CD14-positive monocyte (primary cell): ENCODE results near the gene CDH22. TPM values are rescaled to one million over a fixed set of nuclear protein-coding genes. Genes with fewer than 3 reads are reported as not detected.

ENCODE experiments used
- DNase-seq, 3 donors: peaks; one replicate each; pipeline ENCODE4 v3.0.0-alpha.2; 2011 to 2022
- H2AFZ ChIP-seq: 2 replicates; pipeline ENCODE4 v1.6.0; 2012; ENCODE audit warnings: mild to moderate bottlenecking, low read depth, low read length, inconsistent platforms; ENCODE audit not compliant: insufficient read depth, poor library complexity, severe bottlenecking
- H3K27ac ChIP-seq, 2 donors: 1 replicate in 1 of 2; 2 replicates in 1 of 2; pipeline ENCODE4 v1.5.1; 2012 to 2013; ENCODE audit warnings: low read length in 2 of 2, control low read depth in 1 of 2, inconsistent platforms in 1 of 2, low read depth in 1 of 2, mild to moderate bottlenecking in 1 of 2
- H3K27me3 ChIP-seq, 2 donors: one replicate each; pipeline versions ENCODE4 v1.6.0 to v1.6.1; 2011 to 2013; ENCODE audit warnings: low read length in 2 of 2; ENCODE audit not compliant: control insufficient read depth in 2 of 2, insufficient read depth in 2 of 2
- H3K36me3 ChIP-seq, 2 donors: replicated peaks in 1 of 2; 1 replicate in 1 of 2; 2 replicates in 1 of 2; pipeline versions ENCODE4 v1.5.1 to v1.6.1; 2012 to 2013; ENCODE audit warnings: low read length in 2 of 2, control low read depth in 1 of 2, inconsistent platforms in 1 of 2, mild to moderate bottlenecking in 1 of 2; ENCODE audit not compliant: insufficient read depth in 2 of 2, control insufficient read depth in 1 of 2
- H3K4me1 ChIP-seq, 2 donors: 1 replicate in 1 of 2; 2 replicates in 1 of 2; pipeline versions ENCODE4 v1.5.1 to v1.6.1; 2012 to 2013; ENCODE audit warnings: low read length in 2 of 2, control low read depth in 1 of 2, inconsistent platforms in 1 of 2, mild to moderate bottlenecking in 1 of 2, moderate library complexity in 1 of 2; ENCODE audit not compliant: insufficient read depth in 2 of 2, control insufficient read depth in 1 of 2
- H3K4me2 ChIP-seq: replicated peaks from 2 replicates; pipeline ENCODE3; 2012; ENCODE audit warnings: low read length, moderate library complexity, mild to moderate bottlenecking; ENCODE audit not compliant: poor library complexity, severe bottlenecking; ENCODE audit errors: extremely low read depth
- H3K4me3 ChIP-seq, 3 experiments: fragments of 200-600 bp in 1 of 3; sonication (generic) in 1 of 3; replicated peaks in 1 of 3; 1 replicate in 2 of 3; 2 replicates in 1 of 3; pipeline ENCODE4 v1.5.1; 2011 to 2013; ENCODE audit warnings: low read length in 3 of 3, mild to moderate bottlenecking in 3 of 3, control low read depth in 2 of 3, low read depth in 2 of 3, inconsistent platforms in 1 of 3, moderate library complexity in 1 of 3
- H3K79me2 ChIP-seq: 2 replicates; pipeline ENCODE4 v1.6.0; 2012; ENCODE audit warnings: mild to moderate bottlenecking, control low read depth, inconsistent platforms, low read length, moderate library complexity; ENCODE audit not compliant: insufficient read depth
- H3K9ac ChIP-seq: 2 replicates; pipeline ENCODE4 v1.6.0; 2017; ENCODE audit warnings: low read length, mild to moderate bottlenecking; ENCODE audit not compliant: insufficient read depth, poor library complexity, severe bottlenecking
- H3K9me3 ChIP-seq, 2 donors: replicated peaks in 1 of 2; 1 replicate in 1 of 2; 2 replicates in 1 of 2; pipeline versions ENCODE4 v1.5.1 to v1.6.1; 2012 to 2013; ENCODE audit warnings: low read length in 2 of 2, control low read depth in 1 of 2; ENCODE audit not compliant: control insufficient read depth in 1 of 2, insufficient read depth in 1 of 2
- H4K20me1 ChIP-seq: 2 replicates; pipeline ENCODE4 v1.6.0; 2012; ENCODE audit warnings: mild to moderate bottlenecking, low read length, control low read depth, moderate library complexity; ENCODE audit not compliant: insufficient read depth
- H3K27ac Mint-ChIP-seq, 7 donors: one replicate each; pipeline ENCODE4 v1.8.0; 2020; ENCODE audit warnings: mild to moderate bottlenecking in 7 of 7, mixed read lengths in 7 of 7, moderate library complexity in 6 of 7, inconsistent platforms in 2 of 7
- H3K27me3 Mint-ChIP-seq, 3 donors: one replicate each; pipeline ENCODE4 v1.8.0; 2021 to 2022; ENCODE audit warnings: low read depth in 3 of 3, mild to moderate bottlenecking in 3 of 3, mixed read lengths in 3 of 3, moderate library complexity in 3 of 3, inconsistent platforms in 1 of 3
- H3K36me3 Mint-ChIP-seq, 2 donors: one replicate each; pipeline ENCODE4 v1.8.0; 2020; ENCODE audit warnings: mixed read lengths in 2 of 2, inconsistent platforms in 1 of 2, mild to moderate bottlenecking in 1 of 2
- H3K4me1 Mint-ChIP-seq: one replicate; pipeline ENCODE4 v1.8.0; 2020; ENCODE audit warnings: mild to moderate bottlenecking, mixed read lengths
- H3K4me3 Mint-ChIP-seq, 2 donors: one replicate each; pipeline ENCODE4 v1.8.0; 2020; ENCODE audit warnings: mild to moderate bottlenecking in 2 of 2, mixed read lengths in 2 of 2, moderate library complexity in 1 of 2
- H3K9me3 Mint-ChIP-seq, 7 donors: one replicate each; pipeline ENCODE4 v1.8.0; 2020 to 2022; ENCODE audit warnings: mixed read lengths in 7 of 7, mild to moderate bottlenecking in 6 of 7, moderate library complexity in 6 of 7, inconsistent platforms in 2 of 7
- WGBS: methylation state at CpG from one replicate; pipeline ENCODE4 v1.1.5; 2013; ENCODE audit warnings: missing lambda C conversion rate; ENCODE audit not compliant: insufficient coverage; 5-methylcytosine and 5-hydroxymethylcytosine counted together
- intact Hi-C, 2 donors: fragments of 100-400 bp; cut with micrococcal nuclease; formaldehyde crosslinking; loops; one replicate each; pipeline versions ENCODE4 v1.15.0 to v1.15.1; 2023
- polyA plus RNA-seq, 3 donors: library from polyadenylated mRNA; depleted of rRNA in 1 of 3; unstranded in 2 of 3; stranded (reverse) in 1 of 3; fragments of 300-500 nt in 2 of 3; fragments of >200 nt in 1 of 3; fragmentation: Illumina TruSeq in 2 of 3; gene quantifications; 1 replicate in 2 of 3; 2 replicates in 1 of 3; pipeline ENCODE4 v1.2.3, GENCODE V29; 2012 to 2021
- TF ChIP-seq, protein P1 (sequence below): fragments of 200-600 bp; IDR thresholded peaks from one replicate; pipeline ENCODE4 v1.8.0; 2022; ENCODE audit warnings: antibody characterized with exemption, mild to moderate bottlenecking

Gene CDH22
- polyA plus RNA-seq, 3 donors, result not detected

DNA sequence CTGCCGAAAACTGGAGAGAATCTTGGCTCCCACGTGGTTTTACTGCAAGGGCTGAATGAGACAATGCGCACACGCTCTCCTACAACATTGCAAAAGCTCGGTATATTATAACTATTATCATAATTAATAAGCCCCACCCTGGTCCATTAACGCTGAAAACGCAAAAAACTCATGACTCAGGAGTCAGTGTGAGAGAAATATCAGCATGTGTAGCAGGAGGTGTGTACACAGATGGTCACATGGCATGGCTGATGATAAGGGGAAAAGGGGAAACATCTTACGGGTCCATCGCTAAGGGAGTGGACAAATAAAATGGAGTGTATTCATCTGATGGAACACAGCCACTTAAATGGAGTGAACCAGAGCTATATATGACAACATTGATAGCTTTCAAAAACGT, 29.2 kb downstream of the CDH22 start:
- no peak overlapping the region for H3K27ac ChIP-seq
- Mint-ChIP-seq H3K27ac (peak overlapping the region in 2 of 7 donors; percentile 11 to 46), H3K4me1 (peaks cover 3% of the 10 kb centered on the region), H3K36me3 (no peaks in the 10 kb centered on the region), H3K4me3 (no peak overlapping the region), H3K9me3 (peaks cover 0 to 6% (median 0%) of the 10 kb centered on the region in 7 donors), H3K27me3 (peaks cover 20 to 47% (median 29%) of the 10 kb centered on the region in 3 donors)
- no peak overlapping the region for H3K4me2 ChIP-seq
- H4K20me1 ChIP-seq, result no peaks in the 10 kb centered on the region
- H3K79me2 ChIP-seq, result no peaks in the 10 kb centered on the region
- DNase-seq, result no peak
- peaks cover 4 to 22% of the 10 kb centered on the region in 2 donors for H3K27me3 ChIP-seq
- no peak overlapping the region for H3K4me3 ChIP-seq
- H2AFZ ChIP-seq, result no peak overlapping the region
- intact Hi-C loops, result no loop called here
- H3K9me3 ChIP-seq, result no peaks in the 10 kb centered on the region
- no peaks in the 10 kb centered on the region for H3K36me3 ChIP-seq
- no peaks in the 10 kb centered on the region for H3K4me1 ChIP-seq
- H3K9ac ChIP-seq, result no peak overlapping the region
- 50% methylated on average over 1 of the region's 10 CpGs for WGBS
- TF ChIP-seq, protein P1, sequence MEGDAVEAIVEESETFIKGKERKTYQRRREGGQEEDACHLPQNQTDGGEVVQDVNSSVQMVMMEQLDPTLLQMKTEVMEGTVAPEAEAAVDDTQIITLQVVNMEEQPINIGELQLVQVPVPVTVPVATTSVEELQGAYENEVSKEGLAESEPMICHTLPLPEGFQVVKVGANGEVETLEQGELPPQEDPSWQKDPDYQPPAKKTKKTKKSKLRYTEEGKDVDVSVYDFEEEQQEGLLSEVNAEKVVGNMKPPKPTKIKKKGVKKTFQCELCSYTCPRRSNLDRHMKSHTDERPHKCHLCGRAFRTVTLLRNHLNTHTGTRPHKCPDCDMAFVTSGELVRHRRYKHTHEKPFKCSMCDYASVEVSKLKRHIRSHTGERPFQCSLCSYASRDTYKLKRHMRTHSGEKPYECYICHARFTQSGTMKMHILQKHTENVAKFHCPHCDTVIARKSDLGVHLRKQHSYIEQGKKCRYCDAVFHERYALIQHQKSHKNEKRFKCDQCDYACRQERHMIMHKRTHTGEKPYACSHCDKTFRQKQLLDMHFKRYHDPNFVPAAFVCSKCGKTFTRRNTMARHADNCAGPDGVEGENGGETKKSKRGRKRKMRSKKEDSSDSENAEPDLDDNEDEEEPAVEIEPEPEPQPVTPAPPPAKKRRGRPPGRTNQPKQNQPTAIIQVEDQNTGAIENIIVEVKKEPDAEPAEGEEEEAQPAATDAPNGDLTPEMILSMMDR, result no peak

DNA sequence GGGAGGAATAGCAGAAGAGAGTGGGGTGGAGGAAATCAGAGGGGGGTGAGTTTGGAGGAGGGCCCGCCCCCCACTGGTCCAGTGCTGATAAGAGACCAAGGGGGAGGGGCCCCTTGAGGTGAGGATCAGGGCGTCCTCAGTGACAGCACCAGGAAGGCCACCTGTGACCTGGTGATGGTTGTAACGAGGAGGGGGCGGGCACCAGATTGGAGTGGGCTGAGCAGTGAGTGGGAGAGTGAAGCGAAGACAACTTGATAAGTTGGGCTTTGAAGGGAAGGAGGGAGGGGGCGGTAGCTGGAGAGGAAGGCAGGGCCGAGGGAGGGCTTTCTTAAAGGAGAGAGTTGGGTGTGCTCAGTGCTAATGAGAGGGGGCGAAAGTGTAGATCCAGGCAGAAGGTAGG, 30.7 kb downstream of the CDH22 start:
- Mint-ChIP-seq H3K27ac (no peak overlapping the region), H3K27me3 (peaks cover 21 to 42% (median 30%) of the 10 kb centered on the region in 3 donors)
- 30% methylated on average over 8 of the region's 8 CpGs for WGBS

More for the DNA sequence above, 30.7 kb downstream of the CDH22 start:
- no peak overlapping the region for H3K4me3 ChIP-seq
- no peaks in the 10 kb centered on the region for H3K9me3 ChIP-seq
- H3K4me2 ChIP-seq, result no peak overlapping the region
- H3K4me1 Mint-ChIP-seq, result peaks cover 3% of the 10 kb centered on the region
- TF ChIP-seq, protein P1, result no peak
- no peak for DNase-seq
- no peaks in the 10 kb centered on the region for H3K36me3 ChIP-seq
- intact Hi-C loops, result no loop called here
- H3K4me1 ChIP-seq, result no peaks in the 10 kb centered on the region
- H3K9me3 Mint-ChIP-seq, result peaks cover 0 to 7% (median 0%) of the 10 kb centered on the region in 7 donors
- peaks cover 4 to 19% of the 10 kb centered on the region in 2 donors for H3K27me3 ChIP-seq
- H4K20me1 ChIP-seq, result no peaks in the 10 kb centered on the region
- H3K36me3 Mint-ChIP-seq, result no peaks in the 10 kb centered on the region
- H3K9ac ChIP-seq, result no peak overlapping the region
- no peak overlapping the region for H2AFZ ChIP-seq
- H3K4me3 Mint-ChIP-seq, result no peak overlapping the region
- H3K79me2 ChIP-seq, result no peaks in the 10 kb centered on the region
- no peak overlapping the region for H3K27ac ChIP-seq
